Mucosa of descending colon (tissue), 3 donors: ENCODE data around the gene NTRK3. TPM values are rescaled to one million over a fixed set of nuclear protein-coding genes. Genes with fewer than 3 reads are reported as not detected.

Experiments used
- ATAC-seq: fragments of 200-7000 bp; cut with Tn5 transposase; one replicate; pipeline ENCODE4 v1.9.1; 2020; ENCODE audit warnings: mild to moderate bottlenecking, moderate library complexity
- DNase-seq, 3 donors: peaks; one replicate each; pipeline ENCODE4 v3.0.0-alpha.2; 2020
- H3K36me3 ChIP-seq: fragments of 200-600 bp; one replicate; pipeline ENCODE4 v1.8.0; 2021; ENCODE audit warnings: low read depth, mild to moderate bottlenecking
- H3K4me1 ChIP-seq: fragments of 200-600 bp; one replicate; pipeline ENCODE4 v1.8.0; 2021; ENCODE audit warnings: low read depth, mild to moderate bottlenecking
- H3K4me3 ChIP-seq: fragments of 200-600 bp; one replicate; pipeline ENCODE4 v1.8.0; 2021; ENCODE audit warnings: mild to moderate bottlenecking
- H3K9me3 ChIP-seq: fragments of 200-600 bp; one replicate; pipeline ENCODE4 v1.8.0; 2021; ENCODE audit warnings: mild to moderate bottlenecking
- intact Hi-C, 2 donors: fragments of 100-400 bp; cut with DNase I in 1 of 2; cut with micrococcal nuclease in 1 of 2; formaldehyde crosslinking; loops; one replicate each; pipeline versions ENCODE4 v1.11.0 to v1.11.1; 2022; cut with DNase I, micrococcal nuclease
- total RNA-seq, 3 donors: library from RNA; stranded (reverse); fragmentation: NEBNext Ultra II Directional in 2 of 3; extraction: Animal tissue kit (Norgen Biotek cat#: 25700) in 2 of 3; gene quantifications; one replicate each; pipeline versions ENCODE4 v1.2.1 to v1.2.4, GENCODE V29; 2021 to 2023
- TF ChIP-seq, protein P1 (sequence below): fragments of 200-600 bp; IDR thresholded peaks from one replicate; pipeline ENCODE4 v1.8.0; 2022; ENCODE audit warnings: antibody characterized with exemption, mild to moderate bottlenecking
- donor health status: DM: no; HTN: no; CAD: no; lungs with moderate emphysema.
- donor health status: DM: no; HTN: no; CAD: no.
- donor health status: DM: no; HTN: yes; CAD: no.

The NTRK3 gene
- total RNA-seq, 3 donors from 2014 or later = 0.78 to 2.8 (median 2.1) TPM

DNA sequence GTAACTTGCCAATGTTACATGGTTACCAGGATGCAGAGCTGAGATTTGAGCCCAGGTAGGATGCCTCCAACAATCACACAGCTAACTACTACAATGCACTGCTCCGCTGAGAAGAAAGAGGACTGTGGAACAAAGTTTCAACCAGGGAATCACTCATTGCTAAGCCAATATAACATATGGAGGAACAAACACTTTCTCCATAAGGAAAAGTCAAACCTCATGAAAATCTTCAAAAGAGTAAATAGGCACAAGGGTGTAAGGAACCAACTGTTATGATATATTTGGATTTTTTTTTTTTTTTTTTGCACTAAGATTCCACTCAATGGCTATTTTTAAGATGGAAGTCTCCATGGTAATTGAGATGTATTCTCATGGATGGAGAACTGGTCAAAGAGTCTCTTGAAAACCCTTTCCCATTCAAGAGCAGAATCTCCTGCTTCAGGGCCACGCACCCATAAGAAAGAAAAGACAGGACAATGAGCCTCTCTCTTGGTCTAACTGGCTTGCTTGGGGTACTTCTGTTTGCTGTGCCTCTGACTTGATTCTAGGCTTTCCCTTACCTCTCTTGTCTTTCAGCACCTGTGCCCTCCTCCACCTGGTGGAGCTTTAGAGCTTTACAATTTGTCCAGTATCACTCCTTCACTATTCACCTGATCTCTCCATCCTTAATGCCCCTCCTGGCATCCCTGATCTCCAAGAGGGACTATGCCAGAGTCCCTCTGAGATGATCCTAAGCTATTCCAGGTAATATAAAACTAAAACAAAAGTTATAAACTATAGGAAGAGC is 252.8 kb downstream of the NTRK3 start:
- Histone ChIP-seq H3K4me1 (no peaks in the 10 kb centered on the region), H3K36me3 (no peaks in the 10 kb centered on the region), H3K9me3 (peaks cover 3% of the 10 kb centered on the region), H3K4me3 (no peak overlapping the region)
- DNase-seq = no peak
- TF ChIP-seq, protein P1, sequence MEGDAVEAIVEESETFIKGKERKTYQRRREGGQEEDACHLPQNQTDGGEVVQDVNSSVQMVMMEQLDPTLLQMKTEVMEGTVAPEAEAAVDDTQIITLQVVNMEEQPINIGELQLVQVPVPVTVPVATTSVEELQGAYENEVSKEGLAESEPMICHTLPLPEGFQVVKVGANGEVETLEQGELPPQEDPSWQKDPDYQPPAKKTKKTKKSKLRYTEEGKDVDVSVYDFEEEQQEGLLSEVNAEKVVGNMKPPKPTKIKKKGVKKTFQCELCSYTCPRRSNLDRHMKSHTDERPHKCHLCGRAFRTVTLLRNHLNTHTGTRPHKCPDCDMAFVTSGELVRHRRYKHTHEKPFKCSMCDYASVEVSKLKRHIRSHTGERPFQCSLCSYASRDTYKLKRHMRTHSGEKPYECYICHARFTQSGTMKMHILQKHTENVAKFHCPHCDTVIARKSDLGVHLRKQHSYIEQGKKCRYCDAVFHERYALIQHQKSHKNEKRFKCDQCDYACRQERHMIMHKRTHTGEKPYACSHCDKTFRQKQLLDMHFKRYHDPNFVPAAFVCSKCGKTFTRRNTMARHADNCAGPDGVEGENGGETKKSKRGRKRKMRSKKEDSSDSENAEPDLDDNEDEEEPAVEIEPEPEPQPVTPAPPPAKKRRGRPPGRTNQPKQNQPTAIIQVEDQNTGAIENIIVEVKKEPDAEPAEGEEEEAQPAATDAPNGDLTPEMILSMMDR = no peak
- intact Hi-C loops = no loop called here
- no peak for ATAC-seq

DNA sequence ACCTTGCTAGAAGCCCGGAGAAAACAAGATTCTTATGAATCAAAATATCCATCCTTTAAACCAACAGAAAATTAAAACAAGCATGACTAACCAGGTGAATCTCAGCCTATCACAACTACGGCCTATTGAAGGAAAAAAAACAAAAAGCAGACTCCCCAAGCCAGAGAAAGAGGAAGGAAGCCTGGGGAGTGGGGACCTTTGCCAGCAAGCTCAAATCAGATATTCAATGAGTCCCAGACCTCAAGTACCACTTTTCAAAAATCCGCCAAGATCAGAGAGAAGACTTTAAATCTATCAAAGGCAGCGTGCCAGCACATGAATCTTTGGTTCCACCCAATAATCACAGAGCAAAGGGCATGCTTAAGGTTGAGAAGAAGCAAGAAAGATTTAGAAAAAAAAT is 253.8 kb downstream of the NTRK3 start:
- peaks cover 3% of the 10 kb centered on the region for H3K9me3 ChIP-seq
- no peak for ATAC-seq
- TF ChIP-seq, protein P1 = no peak

DNA sequence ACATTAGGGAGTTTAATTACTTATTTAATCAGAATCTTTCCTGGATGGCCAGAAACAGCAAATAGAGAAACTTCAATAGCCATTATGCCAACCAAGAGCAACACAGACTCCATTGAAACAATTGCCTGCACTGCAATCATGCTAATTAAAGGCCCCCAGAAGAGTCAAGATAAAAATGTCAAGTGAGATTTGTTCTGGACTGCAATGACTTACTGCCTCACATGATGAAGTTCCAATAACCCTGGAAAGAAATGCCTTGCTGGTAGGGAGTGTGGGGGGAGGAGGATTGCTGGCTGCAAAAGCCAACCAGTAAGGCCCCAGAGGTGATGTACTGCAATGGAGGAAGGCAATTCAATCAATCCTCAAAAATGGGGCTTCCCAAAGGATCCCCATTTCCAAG is 257.9 kb downstream of the NTRK3 start:
- intact Hi-C loops = no loop called here
- no peaks in the 10 kb centered on the region for H3K36me3 ChIP-seq

More for the DNA sequence above, 253.8 kb downstream of the NTRK3 start:
- no peak overlapping the region for H3K4me3 ChIP-seq
- H3K4me1 ChIP-seq = no peaks in the 10 kb centered on the region
- intact Hi-C loops = no loop called here
- DNase-seq = no peak
- no peaks in the 10 kb centered on the region for H3K36me3 ChIP-seq

DNA sequence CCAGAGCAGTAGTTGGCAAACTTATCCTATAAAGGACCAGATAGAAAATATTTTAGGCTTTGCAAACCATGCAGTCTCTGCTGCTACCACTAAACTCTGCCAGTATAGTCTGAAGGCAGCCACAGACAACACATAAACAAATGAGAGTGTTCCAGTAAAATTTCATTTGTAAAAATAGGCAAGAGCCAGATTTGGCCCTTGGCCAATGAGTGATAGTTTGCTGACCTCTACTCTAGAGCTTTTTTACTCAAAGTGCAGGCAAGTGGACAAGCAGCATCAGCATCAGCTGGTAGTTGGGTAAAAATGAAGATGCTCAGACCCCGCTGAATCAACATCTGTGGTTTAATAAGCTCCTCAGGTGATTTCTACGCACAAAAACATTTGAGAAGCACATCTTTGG is 269.8 kb downstream of the NTRK3 start:
- DNase-seq (no peak), ATAC-seq (no peak)
- intact Hi-C loops = no loop called here
- Histone ChIP-seq H3K9me3 (no peaks in the 10 kb centered on the region), H3K4me3 (no peak overlapping the region), H3K4me1 (no peaks in the 10 kb centered on the region), H3K36me3 (no peaks in the 10 kb centered on the region)
- TF ChIP-seq, protein P1 = no peak

More for the DNA sequence above, 257.9 kb downstream of the NTRK3 start:
- ATAC-seq (no peak), DNase-seq (no peak)
- Histone ChIP-seq H3K4me3 (no peak overlapping the region), H3K4me1 (no peaks in the 10 kb centered on the region), H3K9me3 (peaks cover 3% of the 10 kb centered on the region)
- TF ChIP-seq, protein P1 = no peak

DNA sequence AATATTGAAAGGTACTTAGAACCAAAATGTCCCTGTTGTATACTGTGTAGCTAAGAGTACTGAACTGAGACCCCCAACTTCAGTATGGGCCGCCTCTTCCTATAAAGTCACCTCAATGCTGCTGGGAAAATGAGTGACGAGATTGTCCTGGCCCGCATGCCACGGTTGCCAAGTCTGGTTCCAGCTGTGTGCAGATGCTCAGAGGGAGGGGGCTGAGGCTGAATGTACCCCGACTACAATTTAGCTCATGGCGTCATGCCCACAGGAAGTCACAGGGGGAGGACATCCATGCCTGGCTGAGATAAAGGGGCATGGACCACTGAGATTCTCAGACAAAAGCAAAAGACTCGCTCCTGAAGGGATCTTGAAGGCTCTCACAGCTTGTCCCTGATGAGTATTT is 271.1 kb downstream of the NTRK3 start:
- no peak overlapping the region for H3K4me3 ChIP-seq
- no peaks in the 10 kb centered on the region for H3K36me3 ChIP-seq
- H3K4me1 ChIP-seq = no peaks in the 10 kb centered on the region
- ATAC-seq (no peak), DNase-seq (no peak)
- intact Hi-C loops = no loop called here
- TF ChIP-seq, protein P1 = no peak
- no peaks in the 10 kb centered on the region for H3K9me3 ChIP-seq
